Peyer's patch (tissue), 4 donors: ENCODE data around the gene SETD2.

Source experiments
- CTCF ChIP-seq, 6 experiments: fragments of 450-650 bp in 4 of 6; fragments of 200-600 bp in 2 of 6; sonication (generic) in 1 of 6; IDR thresholded peaks; one replicate each; pipeline ENCODE4 v1.5.1; 2017 to 2019; ENCODE audit warnings: antibody characterized with exemption in 6 of 6, mild to moderate bottlenecking in 3 of 6, moderate library complexity in 1 of 6
- POLR2A ChIP-seq, 2 donors: fragments of 450-650 bp; IDR thresholded peaks; one replicate each; pipeline ENCODE4 v1.5.1; 2017; ENCODE audit warnings: antibody characterized with exemption in 2 of 2, mild to moderate bottlenecking in 2 of 2, moderate library complexity in 2 of 2

GRCh38 chr3:47047069-47047468, 116.8 kb downstream of the SETD2 start:
- no peak for TF ChIP-seq CTCF (IDR thresholded peaks at IDR 0.05)
- no peak for TF ChIP-seq POLR2A (IDR thresholded peaks at IDR 0.05)
